Measurements from ENCODE around the gene DCHS2. TPM values are rescaled to one million over a fixed set of nuclear protein-coding genes. Genes with fewer than 3 reads are reported as not detected.

DCHS2 gene
- total RNA-seq, 1 experiment from 2014 or later: 0.02 TPM

DNA sequence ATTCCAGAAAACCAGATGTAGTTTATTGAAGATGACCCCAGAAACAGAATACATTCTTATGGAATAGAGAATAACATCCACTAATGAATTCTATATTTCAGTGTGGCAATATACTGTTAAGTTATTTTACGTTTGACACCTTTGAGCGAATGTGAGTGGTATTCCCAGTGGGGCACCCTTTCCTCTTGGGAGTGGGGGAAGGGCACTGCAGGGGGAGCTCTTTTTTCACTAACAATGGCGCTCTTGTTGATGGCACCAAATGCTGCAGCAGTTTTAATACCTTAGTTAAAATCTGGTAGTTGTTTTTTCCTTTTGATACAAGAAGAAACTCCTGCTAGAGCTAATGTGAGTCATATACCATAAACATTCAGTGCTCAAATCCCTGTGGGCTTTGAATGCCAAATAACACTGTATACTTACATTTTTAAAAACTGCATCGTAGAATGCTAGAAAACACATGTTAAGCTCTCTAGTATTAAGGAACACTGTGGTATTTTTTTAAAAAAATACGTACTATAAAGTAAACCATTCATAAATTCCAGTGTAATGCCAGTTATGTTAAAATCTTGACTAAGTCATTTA, 178.5 kb downstream of the DCHS2 start:
- H3K4me3 ChIP-seq: no peak overlapping the region
- H3K79me2 ChIP-seq (ENCODE audit: low read depth): no peaks in the 10 kb centered on the region
- H3K9me2 ChIP-seq (ENCODE audit: insufficient read depth): no peaks in the 10 kb centered on the region
- intact Hi-C loops (cut with micrococcal nuclease; ENCODE audit: unreplicated experiment): loop anchor here (5.0 kb wide), 1 partner anchor 526 kb away; the partner anchor contains the start of gene SFRP2
- no peaks in the 10 kb centered on the region for H3K36me3 ChIP-seq (ENCODE audit: low read depth)
- DNase-seq: no peak
- H2AFZ ChIP-seq: no peak overlapping the region
- H3K4me1 ChIP-seq (replicated peaks; ENCODE audit: insufficient read depth): no peaks in the 10 kb centered on the region
- POLR2A ChIA-PET (ENCODE audit: unreplicated experiment): no interaction called here
- H3K9me3 ChIP-seq (ENCODE audit: insufficient read depth, low read depth): no peaks in the 10 kb centered on the region
- no peak for TF ChIP-seq EZH2 (IDR thresholded peaks at IDR 0.05; ENCODE audit: low read depth)
- TF ChIP-seq, protein P1, sequence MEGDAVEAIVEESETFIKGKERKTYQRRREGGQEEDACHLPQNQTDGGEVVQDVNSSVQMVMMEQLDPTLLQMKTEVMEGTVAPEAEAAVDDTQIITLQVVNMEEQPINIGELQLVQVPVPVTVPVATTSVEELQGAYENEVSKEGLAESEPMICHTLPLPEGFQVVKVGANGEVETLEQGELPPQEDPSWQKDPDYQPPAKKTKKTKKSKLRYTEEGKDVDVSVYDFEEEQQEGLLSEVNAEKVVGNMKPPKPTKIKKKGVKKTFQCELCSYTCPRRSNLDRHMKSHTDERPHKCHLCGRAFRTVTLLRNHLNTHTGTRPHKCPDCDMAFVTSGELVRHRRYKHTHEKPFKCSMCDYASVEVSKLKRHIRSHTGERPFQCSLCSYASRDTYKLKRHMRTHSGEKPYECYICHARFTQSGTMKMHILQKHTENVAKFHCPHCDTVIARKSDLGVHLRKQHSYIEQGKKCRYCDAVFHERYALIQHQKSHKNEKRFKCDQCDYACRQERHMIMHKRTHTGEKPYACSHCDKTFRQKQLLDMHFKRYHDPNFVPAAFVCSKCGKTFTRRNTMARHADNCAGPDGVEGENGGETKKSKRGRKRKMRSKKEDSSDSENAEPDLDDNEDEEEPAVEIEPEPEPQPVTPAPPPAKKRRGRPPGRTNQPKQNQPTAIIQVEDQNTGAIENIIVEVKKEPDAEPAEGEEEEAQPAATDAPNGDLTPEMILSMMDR (conservative IDR thresholded peaks at IDR 0.05): no peak
- H3F3A ChIP-seq (ENCODE audit: insufficient read depth, low read depth): no peaks in the 10 kb centered on the region
- BruUV-seq (replicated peaks): no TSS peak
- H4K20me1 ChIP-seq (ENCODE audit: insufficient read depth): no peaks in the 10 kb centered on the region
- no peak overlapping the region for H3K4me2 ChIP-seq
- no peaks in the 10 kb centered on the region for H3K27me3 ChIP-seq (ENCODE audit: insufficient read depth, low read depth)
- CTCF ChIA-PET: no interaction called here
- H3K27ac ChIP-seq: no peak overlapping the region

DNA sequence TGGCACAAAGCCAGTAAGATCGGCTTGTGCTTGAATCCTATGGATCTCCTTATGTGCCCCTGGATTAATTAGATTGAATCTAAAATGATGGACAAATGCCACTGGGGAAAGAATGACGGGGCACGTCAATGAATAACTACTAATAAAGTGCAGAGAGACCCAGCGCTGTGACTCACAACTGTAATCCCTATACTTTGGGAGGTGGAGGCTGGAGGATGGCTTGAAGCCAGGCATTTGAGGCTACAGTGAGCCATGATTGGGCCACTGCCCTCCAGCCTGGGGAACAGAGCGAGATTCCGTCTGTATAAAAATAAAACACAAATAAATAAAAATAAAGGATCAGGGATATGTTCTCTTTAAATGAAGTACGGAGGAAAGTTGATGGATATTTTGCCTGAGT, 179.4 kb downstream of the DCHS2 start:
- Histone ChIP-seq H3K4me3 (no peak overlapping the region), H3K36me3 (ENCODE audit: low read depth) (no peaks in the 10 kb centered on the region), H3K27ac (no peak overlapping the region), H3K9me2 (ENCODE audit: insufficient read depth) (no peaks in the 10 kb centered on the region), H3K4me1 (replicated peaks; ENCODE audit: insufficient read depth) (no peaks in the 10 kb centered on the region), H3K4me2 (no peak overlapping the region), H2AFZ (no peak overlapping the region), H3K27me3 (ENCODE audit: insufficient read depth, low read depth) (no peaks in the 10 kb centered on the region), H4K20me1 (ENCODE audit: insufficient read depth) (no peaks in the 10 kb centered on the region), H3F3A (ENCODE audit: insufficient read depth, low read depth) (no peaks in the 10 kb centered on the region), H3K79me2 (ENCODE audit: low read depth) (no peaks in the 10 kb centered on the region), H3K9me3 (ENCODE audit: insufficient read depth, low read depth) (no peaks in the 10 kb centered on the region)
- no peak for DNase-seq
- ChIA-PET CTCF (no interaction called here), POLR2A (ENCODE audit: unreplicated experiment) (no interaction called here)
- intact Hi-C loops (cut with micrococcal nuclease; ENCODE audit: unreplicated experiment): loop anchor here (5.0 kb wide), 1 partner anchor 525 kb away; the partner anchor contains the start of gene SFRP2
- TF ChIP-seq EZH2 (IDR thresholded peaks at IDR 0.05; ENCODE audit: low read depth): no peak
- TF ChIP-seq, protein P1 (conservative IDR thresholded peaks at IDR 0.05): no peak
- no TSS peak for BruUV-seq (replicated peaks)

DNA sequence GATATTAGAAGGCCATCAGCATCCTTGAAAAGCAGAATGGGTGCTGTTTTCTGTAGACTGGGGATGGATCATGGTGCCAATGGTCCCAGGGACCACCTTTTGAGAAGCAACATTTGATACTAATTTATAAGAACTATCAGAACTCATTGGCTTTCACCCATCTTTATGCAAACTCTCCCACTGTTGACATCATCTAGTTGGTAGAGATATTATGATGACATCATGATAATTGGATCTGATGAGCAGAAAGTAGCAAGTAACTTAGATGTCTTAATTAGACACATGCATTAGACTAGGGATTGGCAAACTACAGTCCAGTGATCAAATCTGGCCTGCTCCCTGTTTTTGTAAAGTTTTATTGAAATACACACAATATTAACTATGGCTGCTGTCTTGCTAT, 181.0 kb downstream of the DCHS2 start:
- intact Hi-C loops (cut with micrococcal nuclease; ENCODE audit: unreplicated experiment): loop anchor here (5.0 kb wide), 1 partner anchor 523 kb away; the partner anchor contains the start of gene SFRP2
- no peak for DNase-seq
- H3K27ac ChIP-seq: no peak overlapping the region
- POLR2A ChIA-PET (ENCODE audit: unreplicated experiment): no interaction called here
- H3K9me2 ChIP-seq (ENCODE audit: insufficient read depth): no peaks in the 10 kb centered on the region
- no peaks in the 10 kb centered on the region for H4K20me1 ChIP-seq (ENCODE audit: insufficient read depth)
- TF ChIP-seq EZH2 (IDR thresholded peaks at IDR 0.05; ENCODE audit: low read depth): no peak
- TF ChIP-seq, protein P1 (conservative IDR thresholded peaks at IDR 0.05): no peak
- no TSS peak for BruUV-seq (replicated peaks)
- H2AFZ ChIP-seq: no peak overlapping the region
- no peak overlapping the region for H3K4me2 ChIP-seq
- no peaks in the 10 kb centered on the region for H3K36me3 ChIP-seq (ENCODE audit: low read depth)
- no peak overlapping the region for H3K4me3 ChIP-seq
- CTCF ChIA-PET: no interaction called here
- H3F3A ChIP-seq (ENCODE audit: insufficient read depth, low read depth): no peaks in the 10 kb centered on the region
- no peaks in the 10 kb centered on the region for H3K79me2 ChIP-seq (ENCODE audit: low read depth)
- no peaks in the 10 kb centered on the region for H3K4me1 ChIP-seq (replicated peaks; ENCODE audit: insufficient read depth)
- H3K27me3 ChIP-seq (ENCODE audit: insufficient read depth, low read depth): no peaks in the 10 kb centered on the region
- no peaks in the 10 kb centered on the region for H3K9me3 ChIP-seq (ENCODE audit: insufficient read depth, low read depth)
